Testis (tissue), 3 donors: ENCODE data around the gene HIP1. TPM values are rescaled to one million over a fixed set of nuclear protein-coding genes. Genes with fewer than 3 reads are reported as not detected.

Experiments
- DNase-seq: peaks from one replicate; pipeline ENCODE4 v3.0.0-alpha.2; 2019
- H3K27ac ChIP-seq, 2 donors: fragments of 200-600 bp; sonication (generic); one replicate each; pipeline ENCODE4 v1.5.1; 2019
- H3K27me3 ChIP-seq: fragments of 200-600 bp; sonication (generic); one replicate; pipeline ENCODE4 v1.5.1; 2019
- H3K36me3 ChIP-seq: fragments of 200-600 bp; sonication (generic); one replicate; pipeline ENCODE4 v1.5.1; 2017; ENCODE audit warnings: low read depth; ENCODE audit errors: missing control alignments
- H3K4me1 ChIP-seq: fragments of 200-600 bp; sonication (generic); one replicate; pipeline ENCODE4 v1.5.1; 2019
- H3K4me3 ChIP-seq, 2 donors: fragments of 200-600 bp; sonication (generic); one replicate each; pipeline ENCODE4 v1.5.1; 2017 to 2019
- H3K9me3 ChIP-seq: fragments of 200-600 bp; sonication (generic); one replicate; pipeline ENCODE4 v1.5.1; 2017
- CTCF ChIP-seq, 3 experiments: fragments of 450-650 bp in 2 of 3; fragments of 200-600 bp in 1 of 3; sonication (generic) in 1 of 3; IDR thresholded peaks; one replicate each; pipeline ENCODE4 v1.5.1; 2016 to 2019; ENCODE audit warnings: antibody characterized with exemption in 3 of 3, mild to moderate bottlenecking in 2 of 3, moderate library complexity in 1 of 3
- POLR2A ChIP-seq: fragments of 450-650 bp; IDR thresholded peaks from one replicate; pipeline ENCODE4 v1.6.1; 2017; ENCODE audit warnings: antibody characterized with exemption, mild to moderate bottlenecking, moderate library complexity
- WGBS, 2 donors: methylation state at CpG; one replicate each; pipeline ENCODE4 v1.1.5; 2018; 5-methylcytosine and 5-hydroxymethylcytosine counted together
- intact Hi-C: fragments of 100-400 bp; cut with DNase I; formaldehyde crosslinking; loops from one replicate; pipeline ENCODE4 v1.15.1; 2023; ENCODE audit warnings: low total_unique reads
- polyA plus RNA-seq: library from polyadenylated mRNA; stranded (reverse); fragments of 350-450 nt; fragmentation: Illumina TruSeq; extraction: RNeasy Lipid Tissue Mini Kit (QIAGEN cat#74804); gene quantifications from one replicate; pipeline ENCODE4 v1.2.3, GENCODE V29; 2014; ENCODE audit warnings: low read depth, low replicate concordance; ENCODE audit not compliant: insufficient read depth
- total RNA-seq, 2 donors: library from RNA; depleted of rRNA; stranded (reverse); fragments of >200 nt; gene quantifications; one replicate each; pipeline ENCODE4 v1.2.3, GENCODE V29; 2016

HIP1 gene
- total and polyA plus RNA-seq, 3 donors from 2014 or later: 43.5 to 85.4 (median 68.0) TPM

GRCh38 chr7:75590373-75591005 is 148.3 kb downstream of the HIP1 start:
- DNase-seq: no peak
- Histone ChIP-seq H3K36me3 (no peaks in the 10 kb centered on the region), H3K27ac (no peak overlapping the region), H3K27me3 (no peaks in the 10 kb centered on the region), H3K4me1 (no peaks in the 10 kb centered on the region), H3K4me3 (no peak overlapping the region), H3K9me3 (no peaks in the 10 kb centered on the region)
- TF ChIP-seq CTCF (IDR thresholded peaks at IDR 0.05) (no peak), POLR2A (no peak)
- WGBS, 2 donors: 94 to 97% methylated on average over 2 of the region's 2 CpGs
- intact Hi-C loops: no loop called here

GRCh38 chr7:75584354-75584753 is 154.4 kb downstream of the HIP1 start:
- Histone ChIP-seq H3K9me3 (no peaks in the 10 kb centered on the region), H3K4me1 (no peaks in the 10 kb centered on the region), H3K36me3 (no peaks in the 10 kb centered on the region), H3K27ac (no peak overlapping the region), H3K27me3 (no peaks in the 10 kb centered on the region), H3K4me3 (no peak overlapping the region)
- 89 to 92% methylated on average over 5 of the region's 5 CpGs for WGBS, 2 donors
- DNase-seq: no peak
- TF ChIP-seq CTCF (IDR thresholded peaks at IDR 0.05) (no peak), POLR2A (no peak)
- intact Hi-C loops: no loop called here

- WGBS, 2 donors: 94% methylated on average over 12 of the region's 12 CpGs
- Histone ChIP-seq H3K9me3 (no peaks in the 10 kb centered on the region), H3K27ac (no peak overlapping the region), H3K36me3 (no peaks in the 10 kb centered on the region), H3K4me1 (no peaks in the 10 kb centered on the region), H3K27me3 (no peaks in the 10 kb centered on the region), H3K4me3 (no peak overlapping the region)
- TF ChIP-seq POLR2A: no peak
- TF ChIP-seq CTCF (IDR thresholded peaks at IDR 0.05): no peak
- intact Hi-C loops: no loop called here
- DNase-seq: no peak
Measured at GRCh38 chr7:75583255-75583654, 155.5 kb downstream of the HIP1 start.

GRCh38 chr7:75579899-75580298 is 158.8 kb downstream of the HIP1 start:
- Histone ChIP-seq H3K4me3 (no peak overlapping the region), H3K27ac (no peak overlapping the region), H3K36me3 (no peaks in the 10 kb centered on the region), H3K27me3 (no peaks in the 10 kb centered on the region), H3K4me1 (no peaks in the 10 kb centered on the region), H3K9me3 (no peaks in the 10 kb centered on the region)
- no peak for TF ChIP-seq POLR2A
- TF ChIP-seq CTCF (IDR thresholded peaks at IDR 0.05): no peak
- DNase-seq: no peak
- intact Hi-C loops: no loop called here
- WGBS, 2 donors: 70 to 93% methylated on average over 4 to 6 of the region's 6 CpGs

- no peak overlapping the region for H3K27ac ChIP-seq
- intact Hi-C loops: no loop called here
- no peak overlapping the region for H3K4me3 ChIP-seq
- 93 to 97% methylated on average over 7 of the region's 7 CpGs for WGBS, 2 donors
- no peaks in the 10 kb centered on the region for H3K4me1 ChIP-seq
- TF ChIP-seq POLR2A (no peak), CTCF (IDR thresholded peaks at IDR 0.05) (no peak)
- H3K27me3 ChIP-seq: no peaks in the 10 kb centered on the region
- no peaks in the 10 kb centered on the region for H3K36me3 ChIP-seq
- DNase-seq: no peak
- H3K9me3 ChIP-seq: no peaks in the 10 kb centered on the region
Measured at GRCh38 chr7:75578081-75578480, 160.7 kb downstream of the HIP1 start.
